ENCODE measurements around the gene TEC. TPM values are rescaled to one million over a fixed set of nuclear protein-coding genes. Genes with fewer than 3 reads are reported as not detected.
A peak's percentile ranks its signal among the peaks of the same experiment; 100 is the strongest.

Gene TEC
- total and polyA plus RNA-seq, 9 of the 15 experiments (the other 6 are each of a cell fraction or from before 2014, with no cell fraction given) = 5.3 to 14.7 (median 8.8) TPM

DNA sequence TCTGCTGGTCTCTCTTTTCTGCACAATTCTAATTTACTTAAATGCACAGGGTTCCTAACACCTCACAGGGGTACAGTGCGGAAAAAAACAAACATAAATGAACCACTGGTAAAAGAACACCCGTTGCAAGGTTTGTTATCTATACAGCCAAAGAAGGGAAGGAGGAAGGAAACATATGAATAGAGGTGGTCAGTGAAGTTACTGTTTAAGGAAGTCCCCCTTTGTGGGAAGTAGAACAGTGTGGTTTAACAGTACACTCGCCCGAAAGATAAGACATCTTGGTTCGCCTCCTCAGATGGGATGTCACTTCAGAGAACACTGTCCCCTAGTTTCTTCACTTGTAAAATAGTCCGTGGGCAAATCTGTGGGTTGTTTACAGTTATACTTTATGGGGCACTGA is 57.5 kb downstream of the TEC start (continued):
- TF ChIP-seq IRF9 (tag; IDR thresholded peaks at IDR 0.05) (no peak), ZNF655 (CRISPR knock-in tag; IDR thresholded peaks at IDR 0.05) (no peak), ZC3H11A (IDR thresholded peaks at IDR 0.05; ENCODE audit: low read depth, low read length) (no peak), TAF15 (IDR thresholded peaks at IDR 0.05; ENCODE audit: low read depth, low read length) (no peak), CEBPB (tag; IDR thresholded peaks at IDR 0.05) (no peak), ARID3B (CRISPR knock-in tag; IDR thresholded peaks at IDR 0.05; ENCODE audit: borderline replicate concordance) (no peak), SRSF1 (IDR thresholded peaks at IDR 0.05; ENCODE audit: low read depth, low read length) (no peak), RBFOX2 (IDR thresholded peaks at IDR 0.05; ENCODE audit: low read depth, low read length) (no peak), KDM1A (IDR thresholded peaks at IDR 0.05) (no peak), ETV6 (IDR thresholded peaks at IDR 0.05; ENCODE audit: borderline replicate concordance in 1 of 2, low read depth in 2 of 2, low read length in 1 of 2) (peak; percentile 95 to 99; a peak in 3 of 4 replicates), ETV6 (CRISPR knock-in tag; IDR thresholded peaks at IDR 0.05; ENCODE audit: borderline replicate concordance) (no peak), ZNF584 (CRISPR knock-in tag; IDR thresholded peaks at IDR 0.05; ENCODE audit: low read depth) (no peak), CAMTA2 (CRISPR knock-in tag; conservative IDR thresholded peaks at IDR 0.05) (no peak), SAP30 (IDR thresholded peaks at IDR 0.05; ENCODE audit: borderline replicate concordance, insufficient read depth, low read depth, low read length, poor library complexity, severe bottlenecking) (no peak), NELFE (IDR thresholded peaks at IDR 0.05; ENCODE audit: insufficient read depth, insufficient read length) (no peak), U2AF1 (optimal IDR thresholded peaks at IDR 0.05; ENCODE audit: low read depth, low read length) (no peak), GTF2A2 (tag; IDR thresholded peaks at IDR 0.05) (no peak)
- TF ChIP-seq, protein P1, sequence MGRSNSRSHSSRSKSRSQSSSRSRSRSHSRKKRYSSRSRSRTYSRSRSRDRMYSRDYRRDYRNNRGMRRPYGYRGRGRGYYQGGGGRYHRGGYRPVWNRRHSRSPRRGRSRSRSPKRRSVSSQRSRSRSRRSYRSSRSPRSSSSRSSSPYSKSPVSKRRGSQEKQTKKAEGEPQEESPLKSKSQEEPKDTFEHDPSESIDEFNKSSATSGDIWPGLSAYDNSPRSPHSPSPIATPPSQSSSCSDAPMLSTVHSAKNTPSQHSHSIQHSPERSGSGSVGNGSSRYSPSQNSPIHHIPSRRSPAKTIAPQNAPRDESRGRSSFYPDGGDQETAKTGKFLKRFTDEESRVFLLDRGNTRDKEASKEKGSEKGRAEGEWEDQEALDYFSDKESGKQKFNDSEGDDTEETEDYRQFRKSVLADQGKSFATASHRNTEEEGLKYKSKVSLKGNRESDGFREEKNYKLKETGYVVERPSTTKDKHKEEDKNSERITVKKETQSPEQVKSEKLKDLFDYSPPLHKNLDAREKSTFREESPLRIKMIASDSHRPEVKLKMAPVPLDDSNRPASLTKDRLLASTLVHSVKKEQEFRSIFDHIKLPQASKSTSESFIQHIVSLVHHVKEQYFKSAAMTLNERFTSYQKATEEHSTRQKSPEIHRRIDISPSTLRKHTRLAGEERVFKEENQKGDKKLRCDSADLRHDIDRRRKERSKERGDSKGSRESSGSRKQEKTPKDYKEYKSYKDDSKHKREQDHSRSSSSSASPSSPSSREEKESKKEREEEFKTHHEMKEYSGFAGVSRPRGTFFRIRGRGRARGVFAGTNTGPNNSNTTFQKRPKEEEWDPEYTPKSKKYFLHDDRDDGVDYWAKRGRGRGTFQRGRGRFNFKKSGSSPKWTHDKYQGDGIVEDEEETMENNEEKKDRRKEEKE (IDR thresholded peaks at IDR 0.05; ENCODE audit: borderline replicate concordance in 1 of 2, control insufficient read depth in 1 of 2, low read depth in 2 of 2, low read length in 1 of 2) = no peak; a peak in 1 of 4 replicates
- TF ChIP-seq, protein P2, sequence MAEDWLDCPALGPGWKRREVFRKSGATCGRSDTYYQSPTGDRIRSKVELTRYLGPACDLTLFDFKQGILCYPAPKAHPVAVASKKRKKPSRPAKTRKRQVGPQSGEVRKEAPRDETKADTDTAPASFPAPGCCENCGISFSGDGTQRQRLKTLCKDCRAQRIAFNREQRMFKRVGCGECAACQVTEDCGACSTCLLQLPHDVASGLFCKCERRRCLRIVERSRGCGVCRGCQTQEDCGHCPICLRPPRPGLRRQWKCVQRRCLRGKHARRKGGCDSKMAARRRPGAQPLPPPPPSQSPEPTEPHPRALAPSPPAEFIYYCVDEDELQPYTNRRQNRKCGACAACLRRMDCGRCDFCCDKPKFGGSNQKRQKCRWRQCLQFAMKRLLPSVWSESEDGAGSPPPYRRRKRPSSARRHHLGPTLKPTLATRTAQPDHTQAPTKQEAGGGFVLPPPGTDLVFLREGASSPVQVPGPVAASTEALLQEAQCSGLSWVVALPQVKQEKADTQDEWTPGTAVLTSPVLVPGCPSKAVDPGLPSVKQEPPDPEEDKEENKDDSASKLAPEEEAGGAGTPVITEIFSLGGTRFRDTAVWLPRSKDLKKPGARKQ (CRISPR knock-in tag; IDR thresholded peaks at IDR 0.05) = no peak

Measured in K562 (cell line).